Testis (tissue), 2 donors: ENCODE results near the gene TNFSF13.

Source experiments
- CTCF ChIP-seq, 3 experiments: fragments of 450-650 bp in 2 of 3; fragments of 200-600 bp in 1 of 3; sonication (generic) in 1 of 3; IDR thresholded peaks; one replicate each; pipeline ENCODE4 v1.5.1; 2016 to 2019; ENCODE audit warnings: antibody characterized with exemption in 3 of 3, mild to moderate bottlenecking in 2 of 3, moderate library complexity in 1 of 3
- POLR2A ChIP-seq: fragments of 450-650 bp; IDR thresholded peaks from one replicate; pipeline ENCODE4 v1.6.1; 2017; ENCODE audit warnings: antibody characterized with exemption, mild to moderate bottlenecking, moderate library complexity

DNA sequence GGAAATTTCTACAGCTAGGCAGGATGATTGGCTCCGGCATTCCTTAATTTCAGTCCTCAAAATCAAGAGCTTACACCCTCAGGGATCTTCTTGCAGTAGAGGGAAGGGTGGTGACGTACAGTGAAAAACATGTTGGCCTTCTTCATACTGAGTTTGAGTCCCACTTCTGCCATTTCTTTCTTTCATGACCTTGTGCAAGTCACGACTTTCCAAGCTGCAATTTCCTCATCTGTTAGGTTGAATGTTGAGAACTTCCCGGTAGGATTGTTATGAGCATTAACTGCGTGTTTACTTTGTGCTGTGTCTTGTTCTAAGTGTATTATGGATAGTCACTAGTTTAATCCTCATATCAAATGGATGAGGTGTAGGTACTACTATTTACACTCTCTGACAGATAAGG lies 11.0 kb downstream of the TNFSF13 start:
- TF ChIP-seq CTCF (IDR thresholded peaks at IDR 0.05), result no peak
- TF ChIP-seq POLR2A, result no peak
